ENCODE results near the gene SLC25A38.

Gene SLC25A38

DNA sequence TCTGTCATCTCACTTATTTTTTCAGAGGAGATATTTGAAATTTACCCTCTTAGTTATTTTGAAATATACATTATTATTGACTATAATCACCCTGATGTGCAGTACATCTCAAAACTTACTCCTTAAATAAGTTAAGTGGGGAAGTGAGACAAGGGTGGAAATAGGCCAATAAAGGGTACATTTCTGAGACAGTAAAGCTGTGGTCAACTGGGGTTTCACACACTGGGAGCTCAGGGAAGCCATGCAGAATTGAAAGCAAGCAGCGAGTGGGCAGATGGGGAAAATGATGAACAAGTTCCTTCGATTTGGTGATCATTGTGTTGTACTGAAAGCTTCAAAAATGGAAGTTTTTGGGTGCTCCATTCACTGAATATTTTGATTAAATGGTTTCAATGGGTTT is 62.8 kb downstream of the SLC25A38 start:
- H3K27ac Mint-ChIP-seq: no peak overlapping the region

GRCh38 chr3:39446444-39446843 is 63.3 kb downstream of the SLC25A38 start:
- Mint-ChIP-seq H3K27ac (no peak overlapping the region), H3K4me1 (ENCODE audit: low read depth) (no peaks in the 10 kb centered on the region), H3K36me3 (ENCODE audit: low read depth) (no peaks in the 10 kb centered on the region), H3K9me3 (no peaks in the 10 kb centered on the region), H3K4me3 (no peak overlapping the region), H3K27me3 (peaks cover 2% of the 10 kb centered on the region)
- intact Hi-C loops (cut with micrococcal nuclease): no loop called here

More for the DNA sequence above, 62.8 kb downstream of the SLC25A38 start:
- Mint-ChIP-seq H3K4me3 (no peak overlapping the region), H3K36me3 (ENCODE audit: low read depth) (no peaks in the 10 kb centered on the region), H3K4me1 (ENCODE audit: low read depth) (no peaks in the 10 kb centered on the region), H3K9me3 (no peaks in the 10 kb centered on the region), H3K27me3 (peaks cover 2% of the 10 kb centered on the region)
- intact Hi-C loops (cut with micrococcal nuclease): no loop called here

All from dendritic cell treated with granulocyte-macrophage colony-stimulating factor and Interleukin-4, amounts not matched to agents 40 ng/mL and 50 ng/mL, for 4 days (primary cell).